ENCODE results near the gene FFAR3. TPM values are rescaled to one million over a fixed set of nuclear protein-coding genes. Genes with fewer than 3 reads are reported as not detected.

The FFAR3 gene
- total and polyA plus RNA-seq, 9 of the 15 experiments (the other 6 are each of a cell fraction or from before 2014, with no cell fraction given): not detected

GRCh38 chr19:35309481-35310279, 48.6 kb upstream of the FFAR3 start (continued):
- TF ChIP-seq, protein P1, sequence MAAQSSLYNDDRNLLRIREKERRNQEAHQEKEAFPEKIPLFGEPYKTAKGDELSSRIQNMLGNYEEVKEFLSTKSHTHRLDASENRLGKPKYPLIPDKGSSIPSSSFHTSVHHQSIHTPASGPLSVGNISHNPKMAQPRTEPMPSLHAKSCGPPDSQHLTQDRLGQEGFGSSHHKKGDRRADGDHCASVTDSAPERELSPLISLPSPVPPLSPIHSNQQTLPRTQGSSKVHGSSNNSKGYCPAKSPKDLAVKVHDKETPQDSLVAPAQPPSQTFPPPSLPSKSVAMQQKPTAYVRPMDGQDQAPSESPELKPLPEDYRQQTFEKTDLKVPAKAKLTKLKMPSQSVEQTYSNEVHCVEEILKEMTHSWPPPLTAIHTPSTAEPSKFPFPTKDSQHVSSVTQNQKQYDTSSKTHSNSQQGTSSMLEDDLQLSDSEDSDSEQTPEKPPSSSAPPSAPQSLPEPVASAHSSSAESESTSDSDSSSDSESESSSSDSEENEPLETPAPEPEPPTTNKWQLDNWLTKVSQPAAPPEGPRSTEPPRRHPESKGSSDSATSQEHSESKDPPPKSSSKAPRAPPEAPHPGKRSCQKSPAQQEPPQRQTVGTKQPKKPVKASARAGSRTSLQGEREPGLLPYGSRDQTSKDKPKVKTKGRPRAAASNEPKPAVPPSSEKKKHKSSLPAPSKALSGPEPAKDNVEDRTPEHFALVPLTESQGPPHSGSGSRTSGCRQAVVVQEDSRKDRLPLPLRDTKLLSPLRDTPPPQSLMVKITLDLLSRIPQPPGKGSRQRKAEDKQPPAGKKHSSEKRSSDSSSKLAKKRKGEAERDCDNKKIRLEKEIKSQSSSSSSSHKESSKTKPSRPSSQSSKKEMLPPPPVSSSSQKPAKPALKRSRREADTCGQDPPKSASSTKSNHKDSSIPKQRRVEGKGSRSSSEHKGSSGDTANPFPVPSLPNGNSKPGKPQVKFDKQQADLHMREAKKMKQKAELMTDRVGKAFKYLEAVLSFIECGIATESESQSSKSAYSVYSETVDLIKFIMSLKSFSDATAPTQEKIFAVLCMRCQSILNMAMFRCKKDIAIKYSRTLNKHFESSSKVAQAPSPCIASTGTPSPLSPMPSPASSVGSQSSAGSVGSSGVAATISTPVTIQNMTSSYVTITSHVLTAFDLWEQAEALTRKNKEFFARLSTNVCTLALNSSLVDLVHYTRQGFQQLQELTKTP (IDR thresholded peaks at IDR 0.05; ENCODE audit: low read depth in 1 of 2, partially characterized antibody in 2 of 2): no peak
- TF ChIP-seq KLF16 (IDR thresholded peaks at IDR 0.05): no peak
- TF ChIP-seq CBFA2T3 (IDR thresholded peaks at IDR 0.05): peak; percentile 8; the same call in 1 of the 2 replicates
- TF ChIP-seq SRSF7 (optimal IDR thresholded peaks at IDR 0.05; ENCODE audit: low read depth, low read length): no peak
- TF ChIP-seq MYNN (IDR thresholded peaks at IDR 0.05): no peak
- TF ChIP-seq MYNN (CRISPR knock-in tag; IDR thresholded peaks at IDR 0.05): no peak
- TF ChIP-seq, protein P2, sequence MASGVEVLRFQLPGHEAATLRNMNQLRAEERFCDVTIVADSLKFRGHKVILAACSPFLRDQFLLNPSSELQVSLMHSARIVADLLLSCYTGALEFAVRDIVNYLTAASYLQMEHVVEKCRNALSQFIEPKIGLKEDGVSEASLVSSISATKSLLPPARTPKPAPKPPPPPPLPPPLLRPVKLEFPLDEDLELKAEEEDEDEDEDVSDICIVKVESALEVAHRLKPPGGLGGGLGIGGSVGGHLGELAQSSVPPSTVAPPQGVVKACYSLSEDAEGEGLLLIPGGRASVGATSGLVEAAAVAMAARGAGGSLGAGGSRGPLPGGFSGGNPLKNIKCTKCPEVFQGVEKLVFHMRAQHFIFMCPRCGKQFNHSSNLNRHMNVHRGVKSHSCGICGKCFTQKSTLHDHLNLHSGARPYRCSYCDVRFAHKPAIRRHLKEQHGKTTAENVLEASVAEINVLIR (CRISPR knock-in tag; IDR thresholded peaks at IDR 0.05): no peak
- TF ChIP-seq TEAD2 (tag; IDR thresholded peaks at IDR 0.05): no peak
- no peak for TF ChIP-seq FOXM1 (IDR thresholded peaks at IDR 0.05; ENCODE audit: low read depth)
- TF ChIP-seq FOXM1 (CRISPR knock-in tag; IDR thresholded peaks at IDR 0.05; ENCODE audit: low read depth): no peak
- no peak for TF ChIP-seq SP2 (IDR thresholded peaks at IDR 0.05; ENCODE audit: extremely low read depth, low read depth, low read length, poor library complexity, severe bottlenecking)
- no peak for TF ChIP-seq ZNF561 (CRISPR knock-in tag; conservative IDR thresholded peaks at IDR 0.05)
- TF ChIP-seq RBM25 (IDR thresholded peaks at IDR 0.05; ENCODE audit: low read depth, low read length, severe bottlenecking): no peak
- peak; percentile 30; the same call in 1 of the 2 replicates for TF ChIP-seq ETV1 (tag; conservative IDR thresholded peaks at IDR 0.05; ENCODE audit: low read depth)
- no peak for TF ChIP-seq SIN3A (IDR thresholded peaks at IDR 0.05; ENCODE audit: borderline replicate concordance in 2 of 2, control insufficient read depth in 1 of 2, low read depth in 2 of 2, low read length in 2 of 2)
- no peak for TF ChIP-seq ARID2 (IDR thresholded peaks at IDR 0.05)
- no peak for TF ChIP-seq STAT5B (CRISPR knock-in tag; IDR thresholded peaks at IDR 0.05)
- TF ChIP-seq PTRF (tag; IDR thresholded peaks at IDR 0.05): peak; percentile 5; the same call in 1 of the 2 replicates
- no peak for TF ChIP-seq PRPF4 (IDR thresholded peaks at IDR 0.05; ENCODE audit: insufficient read depth, low read depth, low read length, poor library complexity, severe bottlenecking)
- peak; percentile 76 for TF ChIP-seq GMEB1 (CRISPR knock-in tag; IDR thresholded peaks at IDR 0.05)
- no peak for TF ChIP-seq MEIS2 (IDR thresholded peaks at IDR 0.05; ENCODE audit: partially characterized antibody)
- no peak for TF ChIP-seq TCFL5 (CRISPR knock-in tag; conservative IDR thresholded peaks at IDR 0.05)
